MCF 10A (cell line): Measurements from ENCODE around the gene RBM47. TPM values are rescaled to one million over a fixed set of nuclear protein-coding genes. Genes with fewer than 3 reads are reported as not detected.
"Not testable (repeated sequence)": the region's sequence is repeated elsewhere in the genome, so short reads cannot be mapped to it uniquely, and the experiment has no call there.

Source experiments
- BruUV-seq: library from RNA; stranded (reverse); fragments of 400-500 nt; replicated peaks from 2 replicates; lab custom pipeline; 2021; lab: Mats Ljungman, UMichigan
- CTCF ChIA-PET: fragments of 300-600 bp; sonication (Branson Sonifier 250); formaldehyde crosslinking; extraction: SDS; loops from one replicate; lab custom pipeline; 2021; ENCODE audit warnings: antibody characterized with exemption, inconsistent platforms; lab: Yijun Ruan, JAX
- POLR2A ChIA-PET: fragments of 300-600, 350-650 bp; sonication (Branson Sonifier 250); formaldehyde crosslinking; extraction: SDS; loops from one replicate; lab custom pipeline; 2020; ENCODE audit warnings: antibody characterized with exemption, inconsistent platforms; lab: Yijun Ruan, JAX
- DNase-seq: peaks from one replicate; pipeline ENCODE4 v3.0.0-alpha.2; 2018; ENCODE audit not compliant: unreplicated experiment
- H3K27ac Mint-ChIP-seq: one replicate; pipeline ENCODE4 v1.8.0; 2022; ENCODE audit warnings: mild to moderate bottlenecking, low read depth, mixed read lengths; ENCODE audit not compliant: unreplicated experiment
- H3K27me3 Mint-ChIP-seq: one replicate; pipeline ENCODE4 v1.8.0; 2022; ENCODE audit warnings: mixed read lengths; ENCODE audit not compliant: insufficient read depth, unreplicated experiment
- H3K36me3 Mint-ChIP-seq: one replicate; pipeline ENCODE4 v1.8.0; 2022; ENCODE audit warnings: mild to moderate bottlenecking, moderate library complexity, mixed read lengths; ENCODE audit not compliant: insufficient read depth, unreplicated experiment
- H3K4me1 Mint-ChIP-seq: one replicate; pipeline ENCODE4 v1.8.0; 2022; ENCODE audit warnings: mixed read lengths; ENCODE audit not compliant: insufficient read depth, unreplicated experiment
- H3K4me3 Mint-ChIP-seq: one replicate; pipeline ENCODE4 v1.8.0; 2022; ENCODE audit warnings: mild to moderate bottlenecking, moderate library complexity, mixed read lengths; ENCODE audit not compliant: unreplicated experiment
- H3K9me3 Mint-ChIP-seq: one replicate; pipeline ENCODE4 v1.8.0; 2022; ENCODE audit warnings: mixed read lengths; ENCODE audit not compliant: unreplicated experiment
- intact Hi-C: fragments of 100-400 bp; cut with micrococcal nuclease; formaldehyde crosslinking; loops from 2 replicates; pipeline ENCODE4 v1.14.1; 2022
- total RNA-seq: library from RNA; stranded (reverse); gene quantifications from 2 replicates; pipeline ENCODE4 v1.2.3, GENCODE V29; 2022
- TF ChIP-seq, protein P1 (sequence below): fragments of 200-600 bp; IDR thresholded peaks from one replicate; pipeline ENCODE4 v1.8.0; 2022; ENCODE audit warnings: antibody characterized with exemption, mild to moderate bottlenecking; ENCODE audit not compliant: unreplicated experiment

Gene RBM47
- total RNA-seq, 1 experiment from 2014 or later, result 1.8 TPM

DNA sequence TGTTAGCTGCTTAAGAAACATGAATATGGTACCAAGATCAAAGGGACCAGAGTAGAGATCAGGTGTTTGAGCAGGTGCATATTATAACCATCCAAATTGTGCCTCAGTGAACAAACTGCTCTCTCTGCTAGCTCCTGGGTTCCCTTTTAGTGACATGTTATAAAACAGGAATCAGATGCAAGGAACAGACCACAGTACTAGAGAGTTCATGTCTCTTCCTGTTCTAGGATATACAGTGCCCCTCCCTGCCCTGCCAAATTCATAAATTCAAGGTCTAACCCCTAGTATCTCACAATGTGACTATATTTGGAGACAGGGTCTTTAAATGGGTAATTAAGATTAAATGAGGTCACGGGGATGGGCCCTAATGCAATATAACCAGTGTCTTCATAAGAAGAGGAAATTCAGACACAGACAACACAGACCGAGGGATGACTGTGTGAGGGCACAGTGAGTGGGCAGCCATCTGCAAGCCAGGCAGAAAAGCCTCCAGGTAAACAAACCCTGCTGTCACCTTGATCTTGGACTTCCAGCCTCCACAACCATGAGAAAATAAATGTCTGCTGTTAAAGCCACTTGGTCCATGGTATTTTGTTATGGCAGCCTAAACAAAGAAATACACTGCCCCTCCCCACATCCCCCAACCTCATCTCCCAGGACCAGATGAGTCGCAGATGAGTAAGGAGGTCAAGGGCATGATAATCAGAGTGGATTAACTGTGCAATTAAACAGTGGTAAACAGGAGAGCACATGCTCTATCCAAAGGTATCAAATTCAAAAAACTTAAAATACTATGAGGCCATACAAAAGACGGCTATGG is 82.5 kb downstream of the RBM47 start:
- H3K27me3 Mint-ChIP-seq, result no peaks in the 10 kb centered on the region
- H3K4me1 Mint-ChIP-seq, result peaks cover 8% of the 10 kb centered on the region
- no peak for DNase-seq
- POLR2A ChIA-PET, result interaction anchor here (0.7 kb wide), 1 partner anchor 1061 kb away, joined by 3 read pairs; no protein-coding TSS in a partner anchor
- H3K9me3 Mint-ChIP-seq, result no peaks in the 10 kb centered on the region
- H3K4me3 Mint-ChIP-seq, result no peak overlapping the region
- CTCF ChIA-PET, result interaction anchor here (0.5 kb wide), 1 partner anchor 36 kb away, joined by 3 read pairs; no protein-coding TSS in a partner anchor
- TF ChIP-seq, protein P1, sequence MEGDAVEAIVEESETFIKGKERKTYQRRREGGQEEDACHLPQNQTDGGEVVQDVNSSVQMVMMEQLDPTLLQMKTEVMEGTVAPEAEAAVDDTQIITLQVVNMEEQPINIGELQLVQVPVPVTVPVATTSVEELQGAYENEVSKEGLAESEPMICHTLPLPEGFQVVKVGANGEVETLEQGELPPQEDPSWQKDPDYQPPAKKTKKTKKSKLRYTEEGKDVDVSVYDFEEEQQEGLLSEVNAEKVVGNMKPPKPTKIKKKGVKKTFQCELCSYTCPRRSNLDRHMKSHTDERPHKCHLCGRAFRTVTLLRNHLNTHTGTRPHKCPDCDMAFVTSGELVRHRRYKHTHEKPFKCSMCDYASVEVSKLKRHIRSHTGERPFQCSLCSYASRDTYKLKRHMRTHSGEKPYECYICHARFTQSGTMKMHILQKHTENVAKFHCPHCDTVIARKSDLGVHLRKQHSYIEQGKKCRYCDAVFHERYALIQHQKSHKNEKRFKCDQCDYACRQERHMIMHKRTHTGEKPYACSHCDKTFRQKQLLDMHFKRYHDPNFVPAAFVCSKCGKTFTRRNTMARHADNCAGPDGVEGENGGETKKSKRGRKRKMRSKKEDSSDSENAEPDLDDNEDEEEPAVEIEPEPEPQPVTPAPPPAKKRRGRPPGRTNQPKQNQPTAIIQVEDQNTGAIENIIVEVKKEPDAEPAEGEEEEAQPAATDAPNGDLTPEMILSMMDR, result no peak
- no TSS peak for BruUV-seq
- H3K36me3 Mint-ChIP-seq, result no peaks in the 10 kb centered on the region
- H3K27ac Mint-ChIP-seq, result no peak overlapping the region
- intact Hi-C loops, result no loop called here

DNA sequence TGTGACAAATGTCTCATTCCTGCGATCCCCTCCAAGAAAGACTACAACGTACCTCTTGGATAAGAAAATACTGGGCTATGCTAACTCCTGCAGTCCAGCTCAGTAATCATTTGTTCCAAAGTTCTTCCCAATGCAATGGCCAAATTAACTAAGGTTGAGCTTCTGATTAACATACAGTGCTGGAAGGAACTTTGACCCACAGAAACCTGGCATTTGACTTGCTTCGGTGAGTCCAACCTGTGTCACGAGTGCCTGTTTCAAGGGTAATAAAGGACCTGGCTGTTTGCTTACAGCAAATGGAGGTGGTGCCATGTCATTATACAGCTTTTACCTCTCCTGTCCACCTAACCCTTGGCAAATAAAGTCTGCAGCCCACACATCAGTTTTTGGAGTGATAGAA is 83.2 kb downstream of the RBM47 start:
- H3K27ac Mint-ChIP-seq, result no peak overlapping the region
- no peak overlapping the region for H3K4me3 Mint-ChIP-seq
- no peaks in the 10 kb centered on the region for H3K36me3 Mint-ChIP-seq
- POLR2A ChIA-PET, result no interaction called here
- BruUV-seq, result no TSS peak
- intact Hi-C loops, result no loop called here
- H3K27me3 Mint-ChIP-seq, result no peaks in the 10 kb centered on the region
- DNase-seq, result no peak
- TF ChIP-seq, protein P1, result no peak
- peaks cover 8% of the 10 kb centered on the region for H3K4me1 Mint-ChIP-seq
- CTCF ChIA-PET, result no interaction called here
- H3K9me3 Mint-ChIP-seq, result no peaks in the 10 kb centered on the region

DNA sequence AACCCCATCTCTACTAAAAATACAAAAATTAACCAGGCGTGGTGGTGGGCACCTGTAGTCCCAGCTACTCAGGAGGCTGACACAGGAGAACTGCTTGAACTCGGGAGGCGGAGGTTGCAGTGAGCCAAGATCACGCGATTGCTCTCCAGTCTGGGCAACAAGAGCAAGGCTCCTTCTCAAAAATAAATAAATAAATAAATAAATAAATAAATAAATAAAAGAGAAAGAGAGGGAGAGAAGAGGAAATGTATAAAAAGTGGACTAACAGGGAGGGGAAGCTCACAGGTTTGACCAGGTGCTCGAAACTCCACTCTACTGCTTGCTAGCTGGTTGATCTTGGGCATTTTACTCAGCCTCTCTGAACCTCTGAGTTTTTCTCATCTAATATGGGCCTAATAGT is 84.2 kb downstream of the RBM47 start:
- H3K27ac Mint-ChIP-seq, H3K9me3 Mint-ChIP-seq, H3K4me3 Mint-ChIP-seq, intact Hi-C loops, POLR2A ChIA-PET, H3K4me1 Mint-ChIP-seq, H3K27me3 Mint-ChIP-seq, BruUV-seq, H3K36me3 Mint-ChIP-seq, DNase-seq: not testable (repeated sequence)
- CTCF ChIA-PET, result interaction anchor here (0.6 to 1.4 kb wide), 2 partner anchors 8 to 173 kb away, joined by 3 to 4 read pairs; no protein-coding TSS in a partner anchor

DNA sequence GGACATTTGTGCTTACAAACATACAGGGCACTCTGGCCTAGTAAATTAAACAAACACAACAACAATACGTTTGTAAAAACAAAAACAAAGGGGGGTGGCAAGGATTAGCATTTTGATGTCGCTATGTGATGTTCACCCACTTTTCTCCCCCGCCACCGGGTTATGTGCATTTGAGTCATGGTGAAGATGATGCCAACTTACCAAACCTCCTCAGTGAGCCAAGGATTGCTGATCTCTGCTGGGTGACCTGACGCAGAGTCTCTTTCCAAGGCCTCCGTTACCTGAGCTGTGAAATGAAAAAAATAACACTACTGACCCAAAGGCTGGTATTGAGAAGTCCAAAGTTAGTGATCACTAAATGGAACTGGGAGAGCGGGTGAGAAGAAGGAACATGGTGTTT is 85.4 kb downstream of the RBM47 start:
- ChIA-PET CTCF (interaction anchor here (1.1 kb wide), 1 partner anchor 10 kb away, joined by 4 read pairs; no protein-coding TSS in a partner anchor), POLR2A (no interaction called here)
- Mint-ChIP-seq H3K27me3 (no peaks in the 10 kb centered on the region), H3K27ac (no peak overlapping the region), H3K4me1 (no peaks in the 10 kb centered on the region), H3K9me3 (no peaks in the 10 kb centered on the region), H3K4me3 (no peak overlapping the region), H3K36me3 (no peaks in the 10 kb centered on the region)
- intact Hi-C loops, result no loop called here
- TF ChIP-seq, protein P1, result no peak
- no peak for DNase-seq
- no TSS peak for BruUV-seq
